Fibroblast of mammary gland (primary cell): Measurements from ENCODE around the gene NFATC4.

Source experiments
- DNase-seq: peaks from one replicate; pipeline ENCODE4 v3.0.0-alpha.2; 2010; ENCODE audit warnings: low read depth
- H3K4me3 ChIP-seq: 2 replicates; pipeline ENCODE4 v1.5.1; 2011; ENCODE audit warnings: low read depth, mild to moderate bottlenecking, low read length, moderate library complexity; ENCODE audit not compliant: control insufficient read depth
- TF ChIP-seq, protein P1 (sequence below): conservative IDR thresholded peaks from 2 replicates; pipeline ENCODE4 v1.5.1; 2011; ENCODE audit warnings: low read depth, low read length, inconsistent platforms; ENCODE audit not compliant: control insufficient read depth, insufficient read depth

The NFATC4 gene

DNA sequence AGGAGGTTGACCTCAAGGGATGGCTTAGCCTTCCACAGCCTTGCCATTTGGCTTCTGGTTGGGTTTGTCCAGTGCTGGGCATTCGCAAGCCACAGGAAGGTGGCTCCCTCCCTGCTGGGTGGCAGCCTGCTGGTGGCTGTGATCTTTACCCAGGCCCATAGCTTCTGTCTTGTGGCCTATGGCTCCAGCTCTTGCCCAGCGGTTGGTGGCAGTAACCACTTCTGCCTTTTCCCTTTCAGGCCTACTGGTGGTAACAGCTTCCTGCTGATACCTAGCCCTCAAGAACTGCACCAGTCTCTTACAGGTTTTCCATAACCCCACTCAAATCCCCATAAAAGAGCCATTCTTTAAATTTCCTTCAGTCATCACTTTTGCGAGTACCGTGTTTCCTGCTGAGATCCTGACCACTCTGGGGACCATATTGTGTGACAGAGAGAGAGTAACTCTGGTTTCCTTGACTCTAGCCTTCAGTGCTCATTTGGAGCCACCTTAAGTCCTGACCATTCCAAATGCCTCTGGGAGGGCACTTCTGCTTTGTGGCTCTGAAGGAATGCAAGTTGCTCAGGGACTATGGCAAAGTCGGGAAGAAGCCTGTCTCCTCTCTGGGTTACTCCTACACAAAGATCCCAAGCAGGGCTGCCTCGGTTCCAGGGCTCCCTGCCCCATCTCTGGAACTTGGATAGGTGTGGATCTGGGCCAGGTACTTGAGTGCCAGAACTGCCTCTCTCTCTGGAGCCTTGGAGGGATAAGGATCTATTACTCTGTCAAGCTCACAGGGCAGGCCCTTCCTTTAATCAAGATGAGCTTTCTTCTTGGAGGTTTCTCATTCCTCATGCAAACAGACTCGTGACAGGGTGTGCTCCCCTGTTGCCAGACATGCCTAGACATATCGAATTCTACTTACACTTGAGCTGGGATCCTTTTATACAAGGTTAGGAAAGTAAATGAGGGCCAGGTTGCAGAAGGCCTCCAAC, 27.9 kb downstream of the NFATC4 start:
- no peak for DNase-seq
- H3K4me3 ChIP-seq = no peak overlapping the region
- TF ChIP-seq, protein P1, sequence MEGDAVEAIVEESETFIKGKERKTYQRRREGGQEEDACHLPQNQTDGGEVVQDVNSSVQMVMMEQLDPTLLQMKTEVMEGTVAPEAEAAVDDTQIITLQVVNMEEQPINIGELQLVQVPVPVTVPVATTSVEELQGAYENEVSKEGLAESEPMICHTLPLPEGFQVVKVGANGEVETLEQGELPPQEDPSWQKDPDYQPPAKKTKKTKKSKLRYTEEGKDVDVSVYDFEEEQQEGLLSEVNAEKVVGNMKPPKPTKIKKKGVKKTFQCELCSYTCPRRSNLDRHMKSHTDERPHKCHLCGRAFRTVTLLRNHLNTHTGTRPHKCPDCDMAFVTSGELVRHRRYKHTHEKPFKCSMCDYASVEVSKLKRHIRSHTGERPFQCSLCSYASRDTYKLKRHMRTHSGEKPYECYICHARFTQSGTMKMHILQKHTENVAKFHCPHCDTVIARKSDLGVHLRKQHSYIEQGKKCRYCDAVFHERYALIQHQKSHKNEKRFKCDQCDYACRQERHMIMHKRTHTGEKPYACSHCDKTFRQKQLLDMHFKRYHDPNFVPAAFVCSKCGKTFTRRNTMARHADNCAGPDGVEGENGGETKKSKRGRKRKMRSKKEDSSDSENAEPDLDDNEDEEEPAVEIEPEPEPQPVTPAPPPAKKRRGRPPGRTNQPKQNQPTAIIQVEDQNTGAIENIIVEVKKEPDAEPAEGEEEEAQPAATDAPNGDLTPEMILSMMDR = no peak

DNA sequence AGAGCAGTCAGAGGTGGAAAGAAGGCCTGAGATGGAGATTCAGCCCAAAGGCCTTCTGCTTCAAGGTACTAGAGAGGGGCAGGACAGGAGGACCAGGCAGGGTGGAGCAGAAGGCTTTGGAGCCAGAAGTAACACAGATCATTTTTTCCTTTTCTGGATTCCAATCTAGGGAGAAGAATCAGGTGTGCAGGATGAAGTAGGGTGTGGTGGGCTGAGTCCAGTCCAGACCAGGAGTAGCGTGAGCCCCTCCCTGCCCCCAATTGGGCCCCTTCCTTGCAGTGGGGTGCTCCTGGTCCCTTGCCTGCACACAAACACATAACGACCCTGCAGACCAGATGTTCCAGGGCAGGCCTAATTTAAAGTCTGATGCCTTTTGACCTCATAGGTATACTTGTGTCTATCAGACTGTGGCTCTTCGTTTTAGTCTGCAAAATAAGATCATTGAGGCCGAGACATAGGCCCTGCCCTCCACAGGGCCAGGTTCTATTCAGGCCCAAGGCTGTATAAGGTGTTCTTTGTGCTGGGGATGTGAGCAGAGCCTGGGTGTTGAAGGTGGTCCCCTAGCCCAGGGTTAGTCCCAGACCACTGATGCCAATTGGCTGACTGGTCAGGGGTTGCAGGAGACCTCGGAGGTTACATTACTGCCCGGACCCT, 29.8 kb downstream of the NFATC4 start:
- no peak for DNase-seq
- H3K4me3 ChIP-seq = no peak overlapping the region
- TF ChIP-seq, protein P1 = no peak

DNA sequence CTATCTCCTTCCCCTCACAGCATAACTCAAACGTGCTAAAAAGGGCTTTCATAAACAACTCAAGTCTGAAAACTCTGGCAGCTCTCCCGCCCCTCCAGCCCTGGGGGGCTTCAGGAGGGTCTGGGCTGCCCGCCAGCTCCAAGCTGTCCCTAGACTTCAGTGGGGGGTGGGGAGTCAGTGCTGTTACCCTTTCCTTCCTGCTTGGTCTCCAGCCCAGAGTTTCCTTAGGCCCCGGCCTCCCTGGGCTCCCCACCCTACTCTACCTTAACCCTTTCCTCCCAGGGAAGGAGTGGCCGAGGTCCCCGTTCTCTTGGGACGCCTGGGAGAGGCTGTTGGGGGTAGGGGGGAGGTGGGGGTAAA, 30.3 kb downstream of the NFATC4 start:
- H3K4me3 ChIP-seq = peak overlapping the region; percentile 51
- no peak for DNase-seq
- TF ChIP-seq, protein P1 = no peak

DNA sequence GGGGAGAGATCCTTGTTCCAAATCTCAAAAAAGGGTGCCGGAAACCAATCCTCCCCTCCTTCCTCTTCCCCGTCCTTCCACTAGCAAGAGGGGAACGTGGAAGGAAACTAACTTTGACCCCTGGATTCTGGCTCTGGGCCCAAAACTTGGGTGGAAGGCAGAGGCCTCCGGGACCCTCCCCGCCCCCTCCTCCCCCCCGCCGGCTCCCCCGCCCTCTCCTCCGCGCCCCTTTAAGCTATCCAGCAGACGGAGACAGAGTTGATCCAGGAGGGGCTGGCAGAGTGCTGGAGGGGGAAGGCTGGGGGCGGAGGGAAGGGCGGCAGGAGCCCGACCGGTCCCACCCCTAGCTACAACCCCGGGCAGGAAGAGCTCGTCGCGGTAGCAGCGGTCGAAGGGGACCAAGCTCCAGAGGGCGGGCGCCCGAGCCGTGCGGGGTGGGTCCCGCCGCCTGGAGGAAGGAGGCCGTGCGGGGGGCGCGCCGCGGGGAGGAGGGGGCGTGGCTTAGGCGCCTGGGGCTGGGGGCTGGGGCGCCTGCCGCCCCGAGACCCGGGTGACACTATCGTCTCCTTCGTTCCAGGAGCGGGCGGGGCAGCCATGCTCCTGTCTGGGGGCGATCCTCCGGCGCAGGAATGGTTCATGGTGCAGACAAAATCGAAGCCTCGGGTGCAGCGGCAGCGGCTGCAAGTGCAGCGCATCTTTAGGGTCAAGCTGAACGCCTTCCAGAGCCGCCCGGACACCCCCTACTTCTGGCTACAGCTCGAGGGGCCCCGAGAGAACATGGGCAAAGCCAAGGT, 30.9 kb downstream of the NFATC4 start, which contains the start of gene NYNRIN:
TSS of gene NYNRIN (plus strand) at position 351 of the 794 bp plus-strand sequence. CDS start at position 595, 244 bp downstream.
- DNase-seq = peak; percentile 20
- H3K4me3 ChIP-seq = peak within 1 kb of the TSS; percentile 51
- TF ChIP-seq, protein P1 = no peak

DNA sequence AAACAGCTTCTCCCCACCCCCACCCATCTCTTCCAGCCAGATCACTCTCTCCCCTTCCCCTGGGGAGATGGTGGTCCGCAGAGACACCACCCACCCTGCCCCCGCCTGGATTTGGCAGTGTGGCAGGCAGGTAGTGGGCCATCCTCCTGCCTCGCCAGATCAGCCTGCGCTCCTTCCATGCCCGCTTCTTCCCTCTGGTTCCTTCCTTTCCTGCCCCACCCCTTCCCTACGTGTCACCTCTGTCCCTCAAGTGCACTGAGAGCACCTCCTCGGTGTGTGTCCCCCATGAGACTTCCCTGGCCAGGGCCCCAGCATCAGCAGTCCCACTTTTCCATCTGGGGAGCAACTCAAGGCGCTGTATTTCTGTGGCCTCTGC, 31.5 kb downstream of the NFATC4 start:
- H3K4me3 ChIP-seq = peak overlapping the region; percentile 51
- DNase-seq = no peak
- TF ChIP-seq, protein P1 = no peak

DNA sequence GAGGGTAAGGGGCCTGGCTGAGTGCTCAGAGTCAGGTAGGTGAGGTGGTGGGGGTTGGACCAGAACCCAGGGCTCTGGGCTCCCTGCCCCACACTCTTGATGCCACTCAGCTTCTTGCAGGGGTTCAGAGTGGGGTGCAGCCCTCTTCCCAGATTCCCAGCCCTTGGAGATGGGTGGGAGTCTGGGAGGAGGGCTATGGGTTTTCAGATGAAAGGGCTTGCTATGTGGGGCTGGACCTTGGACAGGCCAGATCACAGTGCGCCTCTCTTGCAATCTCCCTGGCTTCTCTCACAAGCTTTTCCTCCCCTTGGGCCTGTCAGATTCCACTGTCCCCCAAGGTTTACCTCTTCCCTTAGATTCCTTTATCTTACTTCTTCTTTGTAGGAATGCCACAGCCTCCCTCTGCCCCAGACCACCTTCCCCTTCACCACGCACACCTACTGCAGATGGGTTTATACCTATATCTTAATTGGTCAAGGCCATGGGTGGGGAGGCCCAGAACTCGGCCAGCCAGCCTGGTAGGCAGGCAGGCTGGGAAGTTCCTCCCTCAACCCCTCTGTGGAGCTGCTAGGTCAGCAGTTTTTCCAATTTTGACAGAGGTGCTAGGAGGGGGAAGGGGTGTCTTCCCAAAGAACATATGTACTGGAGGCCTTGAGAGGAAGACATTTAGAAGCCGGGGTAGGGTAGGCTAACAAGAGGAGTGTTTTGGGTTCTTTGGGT, 32.2 kb downstream of the NFATC4 start:
- TF ChIP-seq, protein P1 = no peak
- no peak overlapping the region for H3K4me3 ChIP-seq
- no peak for DNase-seq
